GM19468 (cell line): Measurements from ENCODE around the gene TFRC.
"Not testable (repeated sequence)": the region's sequence is repeated elsewhere in the genome, so short reads cannot be mapped to it uniquely, and the experiment has no call there.

Source experiments
- ATAC-seq: cut with Tn5 transposase; IDR thresholded peaks from one replicate; pipeline ENCODE4 v1.9.1; 2021; ENCODE audit warnings: mild to moderate bottlenecking, moderate library complexity, moderate number of reproducible peaks; ENCODE audit not compliant: unreplicated experiment; ENCODE audit errors: extremely low read depth

Gene TFRC

GRCh38 chr3:196087906-196088305, 6.0 kb upstream of the TFRC start:
- no peak for ATAC-seq

- ATAC-seq, result no peak
Observed at GRCh38 chr3:196082619-196082971, 705 bp upstream of the TFRC start.

GRCh38 chr3:196081002-196081833, 672 bp downstream of the TFRC start:
- ATAC-seq, result no peak

GRCh38 chr3:196080101-196080846, 1.6 kb downstream of the TFRC start:
- not testable (repeated sequence) for ATAC-seq

GRCh38 chr3:196079682-196080081, 2.2 kb downstream of the TFRC start:
- ATAC-seq, result no peak

GRCh38 chr3:196075013-196075412, 6.9 kb downstream of the TFRC start:
- no peak for ATAC-seq

- ATAC-seq, result no peak
Observed at GRCh38 chr3:196073255-196073753, 8.6 kb downstream of the TFRC start.

- ATAC-seq, result no peak
Observed at GRCh38 chr3:196072313-196072712, 9.6 kb downstream of the TFRC start.

- not testable (repeated sequence) for ATAC-seq
Observed at GRCh38 chr3:196068812-196069211, 13.1 kb downstream of the TFRC start.

GRCh38 chr3:196067439-196067838, 14.5 kb downstream of the TFRC start:
- no peak for ATAC-seq

GRCh38 chr3:196063971-196064370, 17.9 kb downstream of the TFRC start:
- no peak for ATAC-seq

- no peak for ATAC-seq
Observed at GRCh38 chr3:196063456-196063855, 18.4 kb downstream of the TFRC start.

GRCh38 chr3:196063049-196063448, 18.8 kb downstream of the TFRC start:
- no peak for ATAC-seq

GRCh38 chr3:196060834-196061233, 21.1 kb downstream of the TFRC start:
- no peak for ATAC-seq

GRCh38 chr3:196057760-196058331, 24.0 kb downstream of the TFRC start:
- ATAC-seq, result no peak

- ATAC-seq, result not testable (repeated sequence)
Observed at GRCh38 chr3:196056371-196056770, 25.5 kb downstream of the TFRC start.

GRCh38 chr3:196055683-196056270, 26.1 kb downstream of the TFRC start:
- no peak for ATAC-seq

GRCh38 chr3:196055240-196055639, 26.6 kb downstream of the TFRC start:
- ATAC-seq, result no peak

GRCh38 chr3:196054661-196055060, 27.2 kb downstream of the TFRC start:
- ATAC-seq, result no peak

- ATAC-seq, result no peak
Observed at GRCh38 chr3:196053487-196053886, 28.4 kb downstream of the TFRC start.
